SK-N-SH treated with all-trans-retinoic acid at 6 μM for 48 hours (cell line): ENCODE measurements around the gene PTCHD4.
"Not testable (repeated sequence)": the region's sequence is repeated elsewhere in the genome, so short reads cannot be mapped to it uniquely, and the experiment has no call there.

ENCODE experiments used
- ATAC-seq: fragments of 200-7000 bp; cut with Tn5 transposase; 3 replicates; pipeline ENCODE4 v1.9.1; 2020; ENCODE audit warnings: mild to moderate bottlenecking, moderate library complexity
- ARNTL ChIP-seq: fragments of 450-650 bp; formaldehyde crosslinking; IDR thresholded peaks from 2 replicates; pipeline ENCODE4 v1.5.0; 2020; ENCODE audit warnings: low read depth, mild to moderate bottlenecking, moderate library complexity, borderline replicate concordance
- CREB5 ChIP-seq: fragments of 250-450 bp; sonication (Bioruptor Pico); IDR thresholded peaks from 2 replicates; pipeline ENCODE4 v1.5.1; 2020; ENCODE audit warnings: low read depth, mild to moderate bottlenecking, moderate library complexity
- CSDC2 ChIP-seq: fragments of 250-450 bp; sonication (Bioruptor Pico); IDR thresholded peaks from 2 replicates; pipeline ENCODE4 v1.5.0; 2020; ENCODE audit warnings: mild to moderate bottlenecking, moderate library complexity
- CSRNP3 ChIP-seq: fragments of 250-450 bp; sonication (Bioruptor Pico); IDR thresholded peaks from 2 replicates; pipeline ENCODE4 v1.5.1; 2021; ENCODE audit warnings: mild to moderate bottlenecking, moderate library complexity
- ESRRG ChIP-seq: fragments of 250-450 bp; sonication (Bioruptor Pico); IDR thresholded peaks from 2 replicates; pipeline ENCODE4 v1.6.1; 2021; ENCODE audit warnings: mild to moderate bottlenecking
- GLIS3 ChIP-seq: fragments of 250-450 bp; sonication (Bioruptor Pico); IDR thresholded peaks from 2 replicates; pipeline ENCODE4 v1.5.0; 2020; ENCODE audit warnings: mild to moderate bottlenecking, moderate library complexity
- PATZ1 ChIP-seq: fragments of 250-450 bp; sonication (Bioruptor Pico); IDR thresholded peaks from 2 replicates; pipeline ENCODE4 v1.8.0; 2020; ENCODE audit warnings: mild to moderate bottlenecking, moderate library complexity, borderline replicate concordance
- POU6F1 ChIP-seq: fragments of 250-450 bp; sonication (Bioruptor Pico); IDR thresholded peaks from 2 replicates; pipeline ENCODE4 v1.8.0; 2021; ENCODE audit warnings: low read depth, mild to moderate bottlenecking, moderate library complexity, borderline replicate concordance
- PPARA ChIP-seq: fragments of 250-450 bp; sonication (Bioruptor Pico); IDR thresholded peaks from 2 replicates; pipeline ENCODE4 v1.5.0; 2020; ENCODE audit warnings: mild to moderate bottlenecking, borderline replicate concordance
- RARB ChIP-seq: fragments of 250-450 bp; sonication (Bioruptor Pico); IDR thresholded peaks from 2 replicates; pipeline ENCODE4 v1.8.0; 2021; ENCODE audit warnings: mild to moderate bottlenecking, moderate library complexity
- SNAI2 ChIP-seq: fragments of 250-450 bp; sonication (Bioruptor Pico); IDR thresholded peaks from 2 replicates; pipeline ENCODE4 v1.5.0; 2020; ENCODE audit warnings: mild to moderate bottlenecking, moderate library complexity
- TOX ChIP-seq: fragments of 250-450 bp; sonication (Bioruptor Pico); IDR thresholded peaks from 2 replicates; pipeline ENCODE4 v1.8.0; 2021; ENCODE audit warnings: mild to moderate bottlenecking, moderate library complexity, borderline replicate concordance
- TSHZ2 ChIP-seq: fragments of 250-450 bp; sonication (Bioruptor Pico); IDR thresholded peaks from 2 replicates; pipeline ENCODE4 v1.5.0; 2020; ENCODE audit warnings: mild to moderate bottlenecking, moderate library complexity
- ZFP3 ChIP-seq: fragments of 250-450 bp; sonication (Bioruptor Pico); IDR thresholded peaks from 2 replicates; pipeline ENCODE4 v1.5.0; 2020; ENCODE audit warnings: mild to moderate bottlenecking, moderate library complexity
- ZFP30 ChIP-seq: fragments of 450-650 bp; formaldehyde crosslinking; IDR thresholded peaks from 2 replicates; pipeline ENCODE4 v1.5.0; 2022; ENCODE audit warnings: mild to moderate bottlenecking, moderate library complexity
- ZNF70 ChIP-seq: fragments of 450-650 bp; formaldehyde crosslinking; IDR thresholded peaks from 2 replicates; pipeline ENCODE4 v1.5.0; 2020; ENCODE audit warnings: mild to moderate bottlenecking, moderate library complexity

Gene PTCHD4

GRCh38 chr6:48109944-48110343 lies 1.1 kb downstream of the PTCHD4 start:
- no peak for TF ChIP-seq TSHZ2 (CRISPR knock-in tag)
- TF ChIP-seq TOX, result no peak
- no peak for TF ChIP-seq GLIS3
- TF ChIP-seq CREB5 (CRISPR knock-in tag), result no peak
- no peak for TF ChIP-seq ARNTL (CRISPR knock-in tag)
- TF ChIP-seq RARB (CRISPR knock-in tag), result no peak
- TF ChIP-seq ZFP30 (CRISPR knock-in tag), result no peak
- ATAC-seq, result peak; percentile 71

- not testable (repeated sequence) for ATAC-seq
Observed at GRCh38 chr6:48102476-48103195, 8.4 kb downstream of the PTCHD4 start.

- TF ChIP-seq TSHZ2 (CRISPR knock-in tag), result no peak
- TF ChIP-seq ZFP3 (CRISPR knock-in tag), result no peak
- TF ChIP-seq POU6F1 (CRISPR knock-in tag), result no peak
- TF ChIP-seq PPARA (CRISPR knock-in tag), result no peak
- no peak for TF ChIP-seq SNAI2 (CRISPR knock-in tag)
- no peak for TF ChIP-seq CSRNP3 (CRISPR knock-in tag)
- TF ChIP-seq ZFP30 (CRISPR knock-in tag), result no peak
- 0 out of 3 replicates have a peak, but pooled peaks have one; percentile 23 for ATAC-seq
Observed at GRCh38 chr6:48101290-48101689, 9.7 kb downstream of the PTCHD4 start.

- no peak; the same call in 2 of the 3 replicates for ATAC-seq
- TF ChIP-seq CSDC2 (CRISPR knock-in tag) (no peak), GLIS3 (no peak), TOX (no peak), ARNTL (CRISPR knock-in tag) (no peak), CSRNP3 (CRISPR knock-in tag) (no peak), ZFP30 (CRISPR knock-in tag) (no peak), CREB5 (CRISPR knock-in tag) (no peak), RARB (CRISPR knock-in tag) (no peak), SNAI2 (CRISPR knock-in tag) (no peak), ZNF70 (CRISPR knock-in tag) (no peak), PPARA (CRISPR knock-in tag) (no peak), PATZ1 (CRISPR knock-in tag) (no peak), POU6F1 (CRISPR knock-in tag) (no peak), ESRRG (CRISPR knock-in tag) (no peak)
Observed at GRCh38 chr6:48100588-48100895, 10.5 kb downstream of the PTCHD4 start.
